CD14-positive monocyte (primary cell): ENCODE results near the gene OR2AK2. TPM values are rescaled to one million over a fixed set of nuclear protein-coding genes. Genes with fewer than 3 reads are reported as not detected.

Experiments used
- DNase-seq, 3 donors: peaks; one replicate each; pipeline ENCODE4 v3.0.0-alpha.2; 2011 to 2022
- H2AFZ ChIP-seq: 2 replicates; pipeline ENCODE4 v1.6.0; 2012; ENCODE audit warnings: mild to moderate bottlenecking, low read depth, low read length, inconsistent platforms; ENCODE audit not compliant: insufficient read depth, poor library complexity, severe bottlenecking
- H3K27ac ChIP-seq, 2 donors: 1 replicate in 1 of 2; 2 replicates in 1 of 2; pipeline ENCODE4 v1.5.1; 2012 to 2013; ENCODE audit warnings: low read length in 2 of 2, control low read depth in 1 of 2, inconsistent platforms in 1 of 2, low read depth in 1 of 2, mild to moderate bottlenecking in 1 of 2
- H3K27me3 ChIP-seq, 2 donors: one replicate each; pipeline versions ENCODE4 v1.6.0 to v1.6.1; 2011 to 2013; ENCODE audit warnings: low read length in 2 of 2; ENCODE audit not compliant: control insufficient read depth in 2 of 2, insufficient read depth in 2 of 2
- H3K36me3 ChIP-seq, 2 donors: replicated peaks in 1 of 2; 1 replicate in 1 of 2; 2 replicates in 1 of 2; pipeline versions ENCODE4 v1.5.1 to v1.6.1; 2012 to 2013; ENCODE audit warnings: low read length in 2 of 2, control low read depth in 1 of 2, inconsistent platforms in 1 of 2, mild to moderate bottlenecking in 1 of 2; ENCODE audit not compliant: insufficient read depth in 2 of 2, control insufficient read depth in 1 of 2
- H3K4me1 ChIP-seq, 2 donors: 1 replicate in 1 of 2; 2 replicates in 1 of 2; pipeline versions ENCODE4 v1.5.1 to v1.6.1; 2012 to 2013; ENCODE audit warnings: low read length in 2 of 2, control low read depth in 1 of 2, inconsistent platforms in 1 of 2, mild to moderate bottlenecking in 1 of 2, moderate library complexity in 1 of 2; ENCODE audit not compliant: insufficient read depth in 2 of 2, control insufficient read depth in 1 of 2
- H3K4me2 ChIP-seq: replicated peaks from 2 replicates; pipeline ENCODE3; 2012; ENCODE audit warnings: low read length, moderate library complexity, mild to moderate bottlenecking; ENCODE audit not compliant: poor library complexity, severe bottlenecking; ENCODE audit errors: extremely low read depth
- H3K4me3 ChIP-seq, 3 experiments: fragments of 200-600 bp in 1 of 3; sonication (generic) in 1 of 3; replicated peaks in 1 of 3; 1 replicate in 2 of 3; 2 replicates in 1 of 3; pipeline ENCODE4 v1.5.1; 2011 to 2013; ENCODE audit warnings: low read length in 3 of 3, mild to moderate bottlenecking in 3 of 3, control low read depth in 2 of 3, low read depth in 2 of 3, inconsistent platforms in 1 of 3, moderate library complexity in 1 of 3
- H3K79me2 ChIP-seq: 2 replicates; pipeline ENCODE4 v1.6.0; 2012; ENCODE audit warnings: mild to moderate bottlenecking, control low read depth, inconsistent platforms, low read length, moderate library complexity; ENCODE audit not compliant: insufficient read depth
- H3K9ac ChIP-seq: 2 replicates; pipeline ENCODE4 v1.6.0; 2017; ENCODE audit warnings: low read length, mild to moderate bottlenecking; ENCODE audit not compliant: insufficient read depth, poor library complexity, severe bottlenecking
- H3K9me3 ChIP-seq, 2 donors: replicated peaks in 1 of 2; 1 replicate in 1 of 2; 2 replicates in 1 of 2; pipeline versions ENCODE4 v1.5.1 to v1.6.1; 2012 to 2013; ENCODE audit warnings: low read length in 2 of 2, control low read depth in 1 of 2; ENCODE audit not compliant: control insufficient read depth in 1 of 2, insufficient read depth in 1 of 2
- H4K20me1 ChIP-seq: 2 replicates; pipeline ENCODE4 v1.6.0; 2012; ENCODE audit warnings: mild to moderate bottlenecking, low read length, control low read depth, moderate library complexity; ENCODE audit not compliant: insufficient read depth
- H3K27ac Mint-ChIP-seq, 7 donors: one replicate each; pipeline ENCODE4 v1.8.0; 2020; ENCODE audit warnings: mild to moderate bottlenecking in 7 of 7, mixed read lengths in 7 of 7, moderate library complexity in 6 of 7, inconsistent platforms in 2 of 7
- H3K27me3 Mint-ChIP-seq, 3 donors: one replicate each; pipeline ENCODE4 v1.8.0; 2021 to 2022; ENCODE audit warnings: low read depth in 3 of 3, mild to moderate bottlenecking in 3 of 3, mixed read lengths in 3 of 3, moderate library complexity in 3 of 3, inconsistent platforms in 1 of 3
- H3K36me3 Mint-ChIP-seq, 2 donors: one replicate each; pipeline ENCODE4 v1.8.0; 2020; ENCODE audit warnings: mixed read lengths in 2 of 2, inconsistent platforms in 1 of 2, mild to moderate bottlenecking in 1 of 2
- H3K4me1 Mint-ChIP-seq: one replicate; pipeline ENCODE4 v1.8.0; 2020; ENCODE audit warnings: mild to moderate bottlenecking, mixed read lengths
- H3K4me3 Mint-ChIP-seq, 2 donors: one replicate each; pipeline ENCODE4 v1.8.0; 2020; ENCODE audit warnings: mild to moderate bottlenecking in 2 of 2, mixed read lengths in 2 of 2, moderate library complexity in 1 of 2
- H3K9me3 Mint-ChIP-seq, 7 donors: one replicate each; pipeline ENCODE4 v1.8.0; 2020 to 2022; ENCODE audit warnings: mixed read lengths in 7 of 7, mild to moderate bottlenecking in 6 of 7, moderate library complexity in 6 of 7, inconsistent platforms in 2 of 7
- CTCF ChIP-seq: fragments of 200-600 bp; IDR thresholded peaks from one replicate; pipeline ENCODE4 v1.8.0; 2022; ENCODE audit warnings: antibody characterized with exemption, mild to moderate bottlenecking
- WGBS: methylation state at CpG from one replicate; pipeline ENCODE4 v1.1.5; 2013; ENCODE audit warnings: missing lambda C conversion rate; ENCODE audit not compliant: insufficient coverage; 5-methylcytosine and 5-hydroxymethylcytosine counted together
- intact Hi-C, 2 donors: fragments of 100-400 bp; cut with micrococcal nuclease; formaldehyde crosslinking; loops; one replicate each; pipeline versions ENCODE4 v1.15.0 to v1.15.1; 2023
- polyA plus RNA-seq, 3 donors: library from polyadenylated mRNA; depleted of rRNA in 1 of 3; unstranded in 2 of 3; stranded (reverse) in 1 of 3; fragments of 300-500 nt in 2 of 3; fragments of >200 nt in 1 of 3; fragmentation: Illumina TruSeq in 2 of 3; gene quantifications; 1 replicate in 2 of 3; 2 replicates in 1 of 3; pipeline ENCODE4 v1.2.3, GENCODE V29; 2012 to 2021

OR2AK2 gene
- polyA plus RNA-seq, 3 donors: not detected

DNA sequence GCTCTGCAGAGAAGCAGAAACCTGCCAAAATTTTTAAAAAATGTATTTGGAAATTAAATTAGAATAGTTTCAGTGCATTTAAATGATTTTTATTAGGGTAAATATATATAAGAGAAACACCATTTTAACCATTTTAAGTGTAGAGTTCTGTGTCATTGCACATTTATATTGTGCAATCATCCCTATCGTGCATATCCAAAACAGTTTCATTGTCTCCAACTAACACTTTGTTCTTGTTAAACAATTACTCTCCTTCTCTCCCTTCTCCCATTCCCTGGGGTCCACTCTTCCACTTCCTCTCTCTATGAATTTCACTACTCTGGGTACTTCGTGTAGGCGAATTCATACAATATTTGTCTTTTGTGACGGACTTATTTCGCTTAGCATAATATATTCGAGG lies 22.4 kb upstream of the OR2AK2 start:
- no peaks in the 10 kb centered on the region for H3K79me2 ChIP-seq
- intact Hi-C loops: no loop called here
- H3K9ac ChIP-seq: no peak overlapping the region
- no peak overlapping the region for H3K4me2 ChIP-seq
- no peak overlapping the region for H2AFZ ChIP-seq
- no CpG with 5 or more reads among the region's 6 CpGs for WGBS
- H3K4me3 ChIP-seq: no peak overlapping the region
- H4K20me1 ChIP-seq: no peaks in the 10 kb centered on the region
- H3K27me3 Mint-ChIP-seq: no peaks in the 10 kb centered on the region
- peaks cover 0 to 4% (median 0%) of the 10 kb centered on the region in 7 donors for H3K9me3 Mint-ChIP-seq
- no peak overlapping the region for H3K4me3 Mint-ChIP-seq
- H3K9me3 ChIP-seq: no peaks in the 10 kb centered on the region
- no peaks in the 10 kb centered on the region for H3K36me3 ChIP-seq
- no peak for DNase-seq
- H3K4me1 Mint-ChIP-seq: peaks cover 2% of the 10 kb centered on the region
- TF ChIP-seq CTCF: no peak
- no peak overlapping the region for H3K27ac Mint-ChIP-seq
- peaks cover 0 to under 1% of the 10 kb centered on the region in 2 donors for H3K4me1 ChIP-seq
- no peaks in the 10 kb centered on the region for H3K27me3 ChIP-seq
- H3K36me3 Mint-ChIP-seq: no peaks in the 10 kb centered on the region
- H3K27ac ChIP-seq: no peak overlapping the region

DNA sequence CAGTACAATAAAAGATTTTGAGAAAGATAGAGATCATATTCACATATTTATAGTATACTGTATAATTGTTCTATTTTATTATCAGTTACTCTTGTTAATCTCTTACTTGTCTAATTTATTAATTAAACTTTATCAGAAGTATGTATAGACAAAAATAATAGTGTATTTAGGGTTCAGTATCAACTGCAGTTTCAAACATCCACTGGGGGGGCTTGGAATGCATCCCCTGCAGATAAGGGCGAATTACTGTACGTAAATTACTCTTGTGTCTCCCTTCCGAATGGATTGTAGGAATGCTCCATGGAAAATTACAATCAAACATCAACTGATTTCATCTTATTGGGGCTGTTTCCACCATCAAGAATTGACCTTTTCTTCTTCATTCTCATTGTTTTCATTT lies 16.5 kb upstream of the OR2AK2 start, which contains the start of gene OR2L8:
TSS of gene OR2L8 (plus strand) at position 301 of the 400 bp plus-strand sequence. CDS start at position 301, 0 bp downstream.
- Mint-ChIP-seq H3K9me3 (peaks cover 0 to 6% (median 0%) of the 10 kb centered on the region in 7 donors), H3K4me3 (no peak within 1 kb of the TSS), H3K36me3 (no peaks in the 10 kb centered on the region), H3K27me3 (no peaks in the 10 kb centered on the region), H3K27ac (no peak within 1 kb of the TSS), H3K4me1 (no peaks in the 10 kb centered on the region)
- Histone ChIP-seq H3K4me3 (no peak within 1 kb of the TSS), H3K27ac (no peak within 1 kb of the TSS), H3K9me3 (no peaks in the 10 kb centered on the region), H3K4me1 (no peaks in the 10 kb centered on the region), H2AFZ (no peak within 1 kb of the TSS), H3K27me3 (no peaks in the 10 kb centered on the region), H4K20me1 (no peaks in the 10 kb centered on the region), H3K36me3 (no peaks in the 10 kb centered on the region), H3K9ac (no peak within 1 kb of the TSS), H3K79me2 (no peaks in the 10 kb centered on the region), H3K4me2 (no peak within 1 kb of the TSS)
- DNase-seq: no peak
- 92% methylated on average over 3 of the region's 3 CpGs for WGBS
- intact Hi-C loops: no loop called here
- no peak for TF ChIP-seq CTCF
